Osteocyte (in vitro differentiated cells): ENCODE results near the gene PFDN5. TPM values are rescaled to one million over a fixed set of nuclear protein-coding genes. Genes with fewer than 3 reads are reported as not detected.

ENCODE experiments used
- DNase-seq: peaks from one replicate; pipeline ENCODE4 v3.0.0; 2021; ENCODE audit warnings: mixed read lengths; ENCODE audit not compliant: unreplicated experiment; ENCODE audit errors: extremely low spot score
- H3K27ac Mint-ChIP-seq: one replicate; pipeline ENCODE4 v1.8.0; 2021; ENCODE audit warnings: mild to moderate bottlenecking, mixed read lengths; ENCODE audit not compliant: unreplicated experiment
- H3K27me3 Mint-ChIP-seq: one replicate; pipeline ENCODE4 v1.8.0; 2021; ENCODE audit warnings: mixed read lengths; ENCODE audit not compliant: unreplicated experiment
- H3K36me3 Mint-ChIP-seq: one replicate; pipeline ENCODE4 v1.8.0; 2021; ENCODE audit warnings: mixed read lengths; ENCODE audit not compliant: unreplicated experiment
- H3K4me1 Mint-ChIP-seq: one replicate; pipeline ENCODE4 v1.8.0; 2021; ENCODE audit warnings: mixed read lengths; ENCODE audit not compliant: unreplicated experiment
- H3K4me3 Mint-ChIP-seq: one replicate; pipeline ENCODE4 v1.8.0; 2021; ENCODE audit warnings: mild to moderate bottlenecking, moderate library complexity, mixed read lengths; ENCODE audit not compliant: unreplicated experiment
- H3K9me3 Mint-ChIP-seq: one replicate; pipeline ENCODE4 v1.8.0; 2021; ENCODE audit warnings: mixed read lengths; ENCODE audit not compliant: unreplicated experiment
- total RNA-seq: library from RNA; stranded (reverse); gene quantifications from 2 replicates; pipeline ENCODE4 v1.2.1, GENCODE V29; 2021
- TF ChIP-seq, protein P1 (sequence below): fragments of 200-600 bp; sonication (generic); IDR thresholded peaks from 2 replicates; pipeline ENCODE4 v1.5.0; 2021; ENCODE audit warnings: antibody characterized with exemption, mild to moderate bottlenecking, moderate library complexity

PFDN5 gene
- total RNA-seq, 1 donor from 2014 or later, result 394 TPM

DNA sequence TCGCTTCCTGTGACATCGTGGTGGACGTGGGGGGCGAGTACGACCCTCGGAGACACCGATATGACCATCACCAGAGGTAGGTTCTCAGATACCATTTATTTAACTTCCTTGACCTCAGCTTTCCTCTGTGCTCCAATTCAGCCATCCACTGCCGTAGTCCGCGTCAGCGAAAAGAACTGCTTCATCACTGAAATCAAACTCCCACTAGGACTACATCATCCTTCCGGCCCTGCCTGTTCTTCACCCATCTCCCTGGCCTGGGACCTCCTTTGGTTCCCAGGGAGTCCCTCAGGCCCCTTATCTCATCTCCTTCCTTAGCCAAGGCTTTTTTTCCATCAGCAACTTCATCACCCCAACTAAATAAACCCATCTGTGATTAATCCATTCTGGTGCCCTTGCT, 4.8 kb downstream of the PFDN5 start:
- Mint-ChIP-seq H3K36me3 (peaks cover 19% of the 10 kb centered on the region), H3K4me1 (peaks cover 71% of the 10 kb centered on the region), H3K27me3 (no peaks in the 10 kb centered on the region), H3K9me3 (no peaks in the 10 kb centered on the region), H3K4me3 (peak overlapping the region; percentile 86), H3K27ac (peak overlapping the region; percentile 95)
- TF ChIP-seq, protein P1, sequence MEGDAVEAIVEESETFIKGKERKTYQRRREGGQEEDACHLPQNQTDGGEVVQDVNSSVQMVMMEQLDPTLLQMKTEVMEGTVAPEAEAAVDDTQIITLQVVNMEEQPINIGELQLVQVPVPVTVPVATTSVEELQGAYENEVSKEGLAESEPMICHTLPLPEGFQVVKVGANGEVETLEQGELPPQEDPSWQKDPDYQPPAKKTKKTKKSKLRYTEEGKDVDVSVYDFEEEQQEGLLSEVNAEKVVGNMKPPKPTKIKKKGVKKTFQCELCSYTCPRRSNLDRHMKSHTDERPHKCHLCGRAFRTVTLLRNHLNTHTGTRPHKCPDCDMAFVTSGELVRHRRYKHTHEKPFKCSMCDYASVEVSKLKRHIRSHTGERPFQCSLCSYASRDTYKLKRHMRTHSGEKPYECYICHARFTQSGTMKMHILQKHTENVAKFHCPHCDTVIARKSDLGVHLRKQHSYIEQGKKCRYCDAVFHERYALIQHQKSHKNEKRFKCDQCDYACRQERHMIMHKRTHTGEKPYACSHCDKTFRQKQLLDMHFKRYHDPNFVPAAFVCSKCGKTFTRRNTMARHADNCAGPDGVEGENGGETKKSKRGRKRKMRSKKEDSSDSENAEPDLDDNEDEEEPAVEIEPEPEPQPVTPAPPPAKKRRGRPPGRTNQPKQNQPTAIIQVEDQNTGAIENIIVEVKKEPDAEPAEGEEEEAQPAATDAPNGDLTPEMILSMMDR, result no peak
- no peak for DNase-seq

GRCh38 chr12:53302903-53303302, 7.6 kb downstream of the PFDN5 start:
- Mint-ChIP-seq H3K9me3 (no peaks in the 10 kb centered on the region), H3K4me3 (no peak overlapping the region), H3K4me1 (peaks cover 47% of the 10 kb centered on the region), H3K36me3 (peaks cover 32% of the 10 kb centered on the region), H3K27ac (peak overlapping the region; percentile 14), H3K27me3 (no peaks in the 10 kb centered on the region)
- TF ChIP-seq, protein P1, result no peak
- no peak for DNase-seq

GRCh38 chr12:53306826-53307225, 11.5 kb downstream of the PFDN5 start:
- no peak overlapping the region for H3K27ac Mint-ChIP-seq
- H3K9me3 Mint-ChIP-seq, result no peaks in the 10 kb centered on the region
- no peak overlapping the region for H3K4me3 Mint-ChIP-seq

GRCh38 chr12:53308276-53308675, 12.9 kb downstream of the PFDN5 start:
- Mint-ChIP-seq H3K27me3 (no peaks in the 10 kb centered on the region), H3K27ac (no peak overlapping the region), H3K4me3 (no peak overlapping the region), H3K4me1 (peaks cover 2% of the 10 kb centered on the region), H3K36me3 (peaks cover 34% of the 10 kb centered on the region), H3K9me3 (no peaks in the 10 kb centered on the region)
- TF ChIP-seq, protein P1, result no peak
- DNase-seq, result no peak

More at GRCh38 chr12:53306826-53307225, 11.5 kb downstream of the PFDN5 start:
- H3K36me3 Mint-ChIP-seq, result peaks cover 41% of the 10 kb centered on the region
- peaks cover 13% of the 10 kb centered on the region for H3K4me1 Mint-ChIP-seq
- TF ChIP-seq, protein P1, result no peak
- no peak for DNase-seq
- H3K27me3 Mint-ChIP-seq, result no peaks in the 10 kb centered on the region

DNA sequence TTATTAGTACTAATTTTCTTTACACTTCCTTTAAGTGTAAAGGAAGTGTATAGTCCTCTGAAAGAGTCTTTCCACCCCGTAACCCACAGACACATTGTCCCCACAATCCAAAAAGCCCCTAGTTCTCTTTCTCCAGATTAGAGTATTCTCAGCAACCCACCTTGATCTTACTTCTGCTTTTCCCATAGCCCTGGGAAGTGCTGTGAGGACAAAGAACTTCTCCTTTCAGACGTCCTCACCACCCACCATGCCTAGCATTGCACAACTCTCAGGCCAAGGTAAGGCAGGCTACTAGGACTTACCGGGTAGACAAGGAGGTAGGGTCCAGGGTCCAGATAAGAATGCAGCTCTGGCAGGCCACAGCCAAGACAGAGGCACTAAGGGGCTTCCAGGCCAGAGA, 18.7 kb downstream of the PFDN5 start:
- Mint-ChIP-seq H3K27ac (no peak overlapping the region), H3K36me3 (peaks cover 28% of the 10 kb centered on the region), H3K4me1 (peaks cover 5% of the 10 kb centered on the region), H3K4me3 (no peak overlapping the region), H3K27me3 (no peaks in the 10 kb centered on the region), H3K9me3 (no peaks in the 10 kb centered on the region)
- TF ChIP-seq, protein P1, result no peak
- DNase-seq, result no peak
